GM12878 (cell line): ENCODE measurements around the gene CWF19L2. TPM values are rescaled to one million over a fixed set of nuclear protein-coding genes. Genes with fewer than 3 reads are reported as not detected.

Source experiments
- ATAC-seq: fragments of 200-7000 bp; cut with Tn5 transposase; 3 replicates; pipeline ENCODE4 v1.9.1; 2020; ENCODE audit warnings: mild to moderate bottlenecking, moderate library complexity
- BruUV-seq: library from RNA; stranded (reverse); fragments of 400-500 nt; replicated peaks from 2 replicates; lab custom pipeline; 2021; lab: Mats Ljungman, UMichigan
- CTCF ChIA-PET: fragments of 300-600 bp; sonication (Branson Sonifier 250); formaldehyde crosslinking; extraction: SDS; loops from one replicate; lab custom pipeline; 2021; ENCODE audit warnings: inconsistent platforms; lab: Yijun Ruan, JAX
- POLR2A ChIA-PET: fragments of 350-600 bp; formaldehyde crosslinking; extraction: SDS; loops from one replicate; lab custom pipeline; 2021; ENCODE audit warnings: inconsistent platforms; lab: Charles Lee
- RAD21 ChIA-PET: fragments of 300-600 bp; sonication (Branson Sonifier 250); formaldehyde crosslinking; loops from one replicate; lab custom pipeline; 2023; ENCODE audit warnings: antibody characterized with exemption; ENCODE audit not compliant: unreplicated experiment; lab: Charles Lee
- SMC1A ChIA-PET: fragments of 300-600 bp; sonication (Branson Sonifier 250); formaldehyde crosslinking; loops from one replicate; lab custom pipeline; 2023; ENCODE audit not compliant: unreplicated experiment, uncharacterized antibody; lab: Charles Lee
- DNase-seq: peaks from one replicate; pipeline ENCODE4 v3.0.0-alpha.2; 2011; ENCODE audit warnings: low read depth, low spot score
- FAIRE-seq: peaks from 3 replicates; lab custom pipeline; 2011; peaks lifted over from hg19 to GRCh38; lab: Jason Lieb, UNC
- H2AFZ ChIP-seq: 2 replicates; pipeline ENCODE4 v1.6.0; 2011; ENCODE audit warnings: low read depth, low read length, control low read depth; ENCODE audit not compliant: control insufficient read depth
- H3K27ac ChIP-seq: 2 replicates; pipeline ENCODE4 v1.5.1; 2011; ENCODE audit warnings: control low read depth; ENCODE audit not compliant: control insufficient read depth, insufficient read depth
- H3K27me3 ChIP-seq, 2 experiments: replicated peaks in 1 of 2; 2 replicates each; pipeline versions ENCODE4 v1.6.0 to v1.6.1; 2011; ENCODE audit warnings: low read length in 1 of 2; ENCODE audit not compliant: control insufficient read depth in 2 of 2, insufficient read depth in 2 of 2
- H3K36me3 ChIP-seq, 2 experiments: 2 replicates each; pipeline ENCODE4 v1.5.1; 2011; ENCODE audit warnings: low read length in 1 of 2; ENCODE audit not compliant: control insufficient read depth in 2 of 2, insufficient read depth in 2 of 2
- H3K4me1 ChIP-seq: 2 replicates; pipeline ENCODE4 v1.6.1; 2011; ENCODE audit warnings: mild to moderate bottlenecking, low read length, moderate library complexity, mixed read lengths; ENCODE audit not compliant: control insufficient read depth, insufficient read depth
- H3K4me2 ChIP-seq: 2 replicates; pipeline ENCODE4 v1.6.0; 2011; ENCODE audit warnings: control low read depth; ENCODE audit not compliant: control insufficient read depth, insufficient read depth
- H3K4me3 ChIP-seq: fragments of 200-600 bp; sonication (generic); 2 replicates; pipeline ENCODE4 v1.5.1; 2016
- H3K79me2 ChIP-seq: 2 replicates; pipeline ENCODE4 v1.6.0; 2011; ENCODE audit warnings: low read length; ENCODE audit not compliant: control insufficient read depth, insufficient read depth
- H3K9ac ChIP-seq: 2 replicates; pipeline ENCODE4 v1.8.0; 2011; ENCODE audit warnings: low read length, control low read depth, mixed read lengths; ENCODE audit not compliant: control insufficient read depth, insufficient read depth
- H3K9me3 ChIP-seq: replicated peaks from 3 replicates; pipeline ENCODE4 v1.5.1; 2011; ENCODE audit warnings: mild to moderate bottlenecking, low read length; ENCODE audit not compliant: control insufficient read depth, insufficient read depth
- H4K20me1 ChIP-seq: 2 replicates; pipeline ENCODE4 v1.6.0; 2011; ENCODE audit not compliant: control insufficient read depth, insufficient read depth
- E2F8 ChIP-seq: fragments of 450-650 bp; IDR thresholded peaks from 2 replicates; pipeline ENCODE4 v1.6.1; 2018; ENCODE audit warnings: mild to moderate bottlenecking, low read depth, moderate library complexity; ENCODE audit not compliant: partially characterized antibody
- FOXM1 ChIP-seq: IDR thresholded peaks from 2 replicates; pipeline ENCODE4 v1.6.1; 2012; ENCODE audit warnings: low read depth, mild to moderate bottlenecking, inconsistent platforms, low read length, moderate library complexity
- GABPA ChIP-seq: IDR thresholded peaks from 2 replicates; pipeline ENCODE4 v1.6.1; 2014; ENCODE audit warnings: antibody characterized with exemption, low read depth, mild to moderate bottlenecking, inconsistent platforms
- MTA2 ChIP-seq: fragments of 450-650 bp; IDR thresholded peaks from 2 replicates; pipeline ENCODE4 v1.6.1; 2016; ENCODE audit warnings: low read depth, mild to moderate bottlenecking, moderate library complexity
- POLR2A ChIP-seq: IDR thresholded peaks from 2 replicates; pipeline ENCODE4 v1.6.1; 2011; ENCODE audit warnings: low read depth, mild to moderate bottlenecking, low read length
- SMAD1 ChIP-seq: fragments of 450-650 bp; IDR thresholded peaks from 2 replicates; pipeline ENCODE4 v1.6.1; 2018; ENCODE audit warnings: mild to moderate bottlenecking, low read depth; ENCODE audit not compliant: partially characterized antibody
- SUPT20H ChIP-seq: IDR thresholded peaks from 2 replicates; pipeline ENCODE4 v1.6.1; 2011; ENCODE audit warnings: low read depth, mild to moderate bottlenecking, low read length, moderate library complexity, borderline replicate concordance; ENCODE audit not compliant: control insufficient read depth
- TCF7 ChIP-seq: IDR thresholded peaks from 2 replicates; pipeline ENCODE4 v1.6.1; 2014; ENCODE audit warnings: antibody characterized with exemption, borderline replicate concordance
- USF2 ChIP-seq: IDR thresholded peaks from 2 replicates; pipeline ENCODE4 v1.6.1; 2011; ENCODE audit warnings: low read depth, low read length, improper control_type of control experiment, borderline replicate concordance
- ZNF207 ChIP-seq: fragments of 450-650 bp; IDR thresholded peaks from 2 replicates; pipeline ENCODE4 v1.6.1; 2014; ENCODE audit warnings: antibody characterized with exemption, mild to moderate bottlenecking, borderline replicate concordance
- WGBS: methylation state at CpG from one replicate; pipeline ENCODE4 v1.1.6; 2016; ENCODE audit warnings: low lambda C conversion rate; ENCODE audit not compliant: insufficient replicate concordance, insufficient coverage; ENCODE audit errors: missing lambda C conversion rate; 5-methylcytosine and 5-hydroxymethylcytosine counted together
- in situ Hi-C: fragments of 300-500 bp; cut with MboI; formaldehyde crosslinking; loops from 9 replicates; pipeline ENCODE4 v1.14.3; 2018; ENCODE audit warnings: mixed read lengths
- intact Hi-C: fragments of 100-400 bp; cut with micrococcal nuclease; formaldehyde crosslinking; loops from one replicate; pipeline ENCODE4 v1.14.2; 2022; ENCODE audit not compliant: unreplicated experiment
- polyA plus RNA-seq, 11 experiments: library from polyadenylated mRNA; depleted of rRNA in 4 of 11; unstranded in 6 of 11; stranded (reverse) in 5 of 11; fragments of >200 nt; fragmentation: Nextera tagmentation in 4 of 11; fragmentation: Illumina TruSeq in 1 of 11; extraction: Ambion mirVana in 4 of 11; extraction: Trizol in 1 of 11; gene quantifications; 1 replicate in 1 of 11; 2 replicates in 10 of 11; pipeline versions ENCODE4 v1.2.1 to v1.2.3, GENCODE V29; 2011 to 2016; ENCODE audit warnings: inconsistent platforms in 2 of 11, missing spikeins in 2 of 11, low read depth in 1 of 11
- total RNA-seq, 4 experiments: library from RNA; depleted of rRNA in 3 of 4; stranded (reverse); fragments of >200 nt in 3 of 4; fragmentation: Illumina TruSeq in 1 of 4; extraction: Trizol in 1 of 4; gene quantifications; 2 replicates each; pipeline versions ENCODE4 v1.2.1 to v1.2.3, GENCODE V29; 2013 to 2021

CWF19L2 gene
- total and polyA plus RNA-seq, 10 of the 15 experiments (the other 5 are each of a cell fraction or from before 2014, with no cell fraction given), result 4.5 to 18.8 (median 7.2) TPM

- no peak overlapping the region for H3K4me2 ChIP-seq
- ChIA-PET RAD21 (no interaction called here), CTCF (no interaction called here), SMC1A (interaction anchor here (1.8 kb wide), 1 partner anchor 10 kb away, joined by 13 read pairs; the partner anchor contains the start of gene CWF19L2), POLR2A (interaction anchor here (0.8 to 2.7 kb wide), 2 partner anchors 10 to 14 kb away, joined by 3 to 20 read pairs; partner anchors contain the start of gene CWF19L2)
- no peaks in the 10 kb centered on the region for H3K27me3 ChIP-seq
- DNase-seq, result no peak
- H2AFZ ChIP-seq, result no peak overlapping the region
- H3K9ac ChIP-seq, result no peak overlapping the region
- in situ Hi-C loops (no loop called here), intact Hi-C loops (no loop called here)
- H3K27ac ChIP-seq, result no peak overlapping the region
- H3K4me3 ChIP-seq, result no peak overlapping the region
- peaks cover 0 to 7% of the 10 kb centered on the region in 2 experiments; a peak in 2 of 4 replicates for H3K36me3 ChIP-seq
- H3K4me1 ChIP-seq, result no peaks in the 10 kb centered on the region
- TF ChIP-seq GABPA, result no peak
- no peak for TF ChIP-seq MTA2
- TF ChIP-seq USF2, result no peak
- TF ChIP-seq SMAD1, result no peak
- TF ChIP-seq E2F8, result no peak
- TF ChIP-seq FOXM1, result no peak
- no peak for TF ChIP-seq SUPT20H
- no peak for TF ChIP-seq POLR2A
- TF ChIP-seq TCF7, result no peak
- TF ChIP-seq ZNF207, result no peak
- H3K9me3 ChIP-seq, result no peaks in the 10 kb centered on the region
- no peaks in the 10 kb centered on the region for H4K20me1 ChIP-seq
- BruUV-seq, result no TSS peak
- no peaks in the 10 kb centered on the region for H3K79me2 ChIP-seq
- WGBS, result 81% methylated on average over 3 of the region's 3 CpGs
- FAIRE-seq, result no peak
- ATAC-seq, result peak; percentile 54
These were observed 10.7 kb downstream of the CWF19L2 start for GRCh38 chr11:107446822-107447431.
